OCI-LY7 (cell line): Measurements from ENCODE around the gene MAP2K1. TPM values are rescaled to one million over a fixed set of nuclear protein-coding genes. Genes with fewer than 3 reads are reported as not detected.
A peak's percentile ranks its signal among the peaks of the same experiment; 100 is the strongest.

Experiments used
- BruUV-seq: library from RNA; stranded (reverse); fragments of 400-500 nt; replicated peaks from 2 replicates; lab custom pipeline; 2021; lab: Mats Ljungman, UMichigan
- CTCF ChIA-PET: fragments of 300-600 bp; sonication (Branson Sonifier 250); formaldehyde crosslinking; loops from one replicate; lab custom pipeline; 2022; ENCODE audit warnings: antibody characterized with exemption; ENCODE audit not compliant: unreplicated experiment; lab: Charles Lee
- POLR2A ChIA-PET: fragments of 300-600 bp; sonication (Branson Sonifier 250); formaldehyde crosslinking; loops from one replicate; lab custom pipeline; 2022; ENCODE audit warnings: antibody characterized with exemption; lab: Charles Lee
- DNase-seq: peaks from one replicate; pipeline ENCODE4 v3.0.0-alpha.2; 2015; ENCODE audit warnings: low spot score
- H2AFZ ChIP-seq: fragments of 200-600 bp; sonication (generic), shearing (Covaris generic); 2 replicates; pipeline ENCODE4 v1.6.1; 2014; ENCODE audit warnings: mild to moderate bottlenecking, antibody characterized with exemption, low read length, moderate library complexity
- H3K27ac ChIP-seq: fragments of 200-600 bp; sonication (generic); 2 replicates; pipeline ENCODE4 v1.5.1; 2014; ENCODE audit warnings: mixed run types, low read depth, mild to moderate bottlenecking, moderate library complexity, low read length, inconsistent platforms; ENCODE audit not compliant: poor library complexity, severe bottlenecking
- H3K36me3 ChIP-seq: fragments of 200-600 bp; sonication (generic); 2 replicates; pipeline ENCODE4 v1.6.1; 2014; ENCODE audit warnings: mild to moderate bottlenecking, antibody characterized with exemption, low read length, moderate library complexity, mixed read lengths; ENCODE audit not compliant: insufficient read depth
- H3K4me1 ChIP-seq: fragments of 200-600 bp; sonication (generic); 2 replicates; pipeline ENCODE4 v1.5.1; 2014; ENCODE audit warnings: mild to moderate bottlenecking, low read length; ENCODE audit not compliant: insufficient read depth, poor library complexity, severe bottlenecking
- H3K4me2 ChIP-seq: fragments of 200-600 bp; sonication (generic); 2 replicates; pipeline ENCODE4 v1.6.1; 2014; ENCODE audit warnings: mild to moderate bottlenecking, low read length
- H3K4me3 ChIP-seq: fragments of 200-600 bp; sonication (generic); 2 replicates; pipeline ENCODE4 v1.5.1; 2014; ENCODE audit warnings: mild to moderate bottlenecking, low read depth, low read length; ENCODE audit not compliant: poor library complexity, severe bottlenecking
- H3K79me2 ChIP-seq: fragments of 200-600 bp; sonication (generic); 2 replicates; pipeline ENCODE4 v1.6.1; 2016; ENCODE audit warnings: low read depth, mild to moderate bottlenecking, low read length, moderate library complexity, mixed read lengths; ENCODE audit not compliant: insufficient read depth
- H3K9me2 ChIP-seq: fragments of 200-600 bp; sonication (generic); 2 replicates; pipeline ENCODE4 v1.6.1; 2016; ENCODE audit warnings: mild to moderate bottlenecking, low read length, mixed read lengths; ENCODE audit not compliant: insufficient read depth
- H3K9me3 ChIP-seq: fragments of 200-600 bp; sonication (generic); 2 replicates; pipeline ENCODE4 v1.6.1; 2014; ENCODE audit warnings: mild to moderate bottlenecking, mixed run types, low read length, mixed read lengths
- H4K20me1 ChIP-seq: fragments of 200-600 bp; sonication (generic); 2 replicates; pipeline ENCODE4 v1.6.1; 2014; ENCODE audit warnings: mild to moderate bottlenecking, antibody characterized with exemption, low read length, moderate library complexity, mixed read lengths; ENCODE audit not compliant: insufficient read depth
- EZH2phosphoT487 ChIP-seq: fragments of 200-600 bp; sonication (generic); IDR thresholded peaks from 2 replicates; pipeline ENCODE4 v1.6.1; 2018; ENCODE audit warnings: low read depth, borderline replicate concordance, mild to moderate bottlenecking, mixed run types, antibody characterized with exemption, low read length, moderate library complexity, mixed read lengths
- intact Hi-C: fragments of 100-400 bp; cut with micrococcal nuclease; formaldehyde crosslinking; loops from one replicate; pipeline ENCODE4 v1.10.0; 2022; ENCODE audit not compliant: unreplicated experiment
- total RNA-seq, 2 experiments: library from RNA; depleted of rRNA in 1 of 2; stranded (reverse); fragments of >200 nt in 1 of 2; shearing (Covaris generic) in 1 of 2; gene quantifications; 2 replicates each; pipeline ENCODE4 v1.2.3, GENCODE V29; 2014 to 2022
- TF ChIP-seq, protein P1 (sequence below): fragments of 200-600 bp; sonication (generic); conservative IDR thresholded peaks from 2 replicates; pipeline ENCODE4 v1.5.1; 2014; ENCODE audit warnings: mild to moderate bottlenecking, antibody characterized with exemption, low read length, moderate library complexity, mixed read lengths

Gene MAP2K1
- total RNA-seq, 2 experiments from 2014 or later = 37.2 to 95.8 TPM

- POLR2A ChIA-PET = interaction anchor here (0.8 to 1.2 kb wide), 4 partner anchors 10 to 211 kb away, joined by 3 to 5 read pairs (median 4); no protein-coding TSS in a partner anchor
- Histone ChIP-seq H4K20me1 (peaks cover 35% of the 10 kb centered on the region), H3K4me1 (peaks cover 47% of the 10 kb centered on the region), H3K9me2 (no peaks in the 10 kb centered on the region), H3K9me3 (no peaks in the 10 kb centered on the region), H2AFZ (peak overlapping the region; percentile 86), H3K36me3 (peaks cover 59% of the 10 kb centered on the region), H3K27ac (peak overlapping the region; percentile 85), H3K79me2 (peaks cover 89% of the 10 kb centered on the region), H3K4me2 (peak overlapping the region; percentile 78), H3K4me3 (peak overlapping the region; percentile 100)
- TSS peak; percentile 87 for BruUV-seq
- no peak for DNase-seq
- intact Hi-C loops = loop anchor here (10.0 kb wide), 3 partner anchors 199 to 1019 kb away; partner anchors contain the start of genes C15orf61 and SMAD6
- no peak for TF ChIP-seq EZH2phosphoT487
- CTCF ChIA-PET = interaction anchor here (1.0 kb wide), 1 partner anchor 9 kb away, joined by 4 read pairs; no protein-coding TSS in a partner anchor
Observed at GRCh38 chr15:66505430-66505811, 118.7 kb downstream of the MAP2K1 start.

GRCh38 chr15:66505818-66506217 is 119.1 kb downstream of the MAP2K1 start:
- Histone ChIP-seq H3K27ac (peak overlapping the region; percentile 85), H3K4me3 (peak overlapping the region; percentile 100), H3K36me3 (peaks cover 59% of the 10 kb centered on the region), H3K4me1 (peaks cover 43% of the 10 kb centered on the region), H3K9me3 (no peaks in the 10 kb centered on the region), H3K4me2 (peak overlapping the region; percentile 78), H4K20me1 (peaks cover 34% of the 10 kb centered on the region), H3K79me2 (peaks cover 85% of the 10 kb centered on the region), H3K9me2 (no peaks in the 10 kb centered on the region), H2AFZ (peak overlapping the region; percentile 86; the same call in 1 of the 2 replicates)
- TF ChIP-seq EZH2phosphoT487 = no peak
- TF ChIP-seq, protein P1, sequence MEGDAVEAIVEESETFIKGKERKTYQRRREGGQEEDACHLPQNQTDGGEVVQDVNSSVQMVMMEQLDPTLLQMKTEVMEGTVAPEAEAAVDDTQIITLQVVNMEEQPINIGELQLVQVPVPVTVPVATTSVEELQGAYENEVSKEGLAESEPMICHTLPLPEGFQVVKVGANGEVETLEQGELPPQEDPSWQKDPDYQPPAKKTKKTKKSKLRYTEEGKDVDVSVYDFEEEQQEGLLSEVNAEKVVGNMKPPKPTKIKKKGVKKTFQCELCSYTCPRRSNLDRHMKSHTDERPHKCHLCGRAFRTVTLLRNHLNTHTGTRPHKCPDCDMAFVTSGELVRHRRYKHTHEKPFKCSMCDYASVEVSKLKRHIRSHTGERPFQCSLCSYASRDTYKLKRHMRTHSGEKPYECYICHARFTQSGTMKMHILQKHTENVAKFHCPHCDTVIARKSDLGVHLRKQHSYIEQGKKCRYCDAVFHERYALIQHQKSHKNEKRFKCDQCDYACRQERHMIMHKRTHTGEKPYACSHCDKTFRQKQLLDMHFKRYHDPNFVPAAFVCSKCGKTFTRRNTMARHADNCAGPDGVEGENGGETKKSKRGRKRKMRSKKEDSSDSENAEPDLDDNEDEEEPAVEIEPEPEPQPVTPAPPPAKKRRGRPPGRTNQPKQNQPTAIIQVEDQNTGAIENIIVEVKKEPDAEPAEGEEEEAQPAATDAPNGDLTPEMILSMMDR = no peak
- ChIA-PET POLR2A (interaction anchor here (0.8 to 1.2 kb wide), 3 partner anchors 10 to 478 kb away, joined by 3 to 5 read pairs (median 4); no protein-coding TSS in a partner anchor), CTCF (interaction anchor here (1.0 kb wide), 1 partner anchor 9 kb away, joined by 4 read pairs; no protein-coding TSS in a partner anchor)
- no TSS peak for BruUV-seq
- intact Hi-C loops = loop anchor here (10.0 kb wide), 3 partner anchors 199 to 1019 kb away; partner anchors contain the start of genes C15orf61 and SMAD6
- no peak for DNase-seq

- H3K4me1 ChIP-seq = peaks cover 19% of the 10 kb centered on the region
- peak overlapping the region; percentile 41 for H3K4me2 ChIP-seq
- peak overlapping the region; percentile 47 for H3K27ac ChIP-seq
- no peak overlapping the region for H3K4me3 ChIP-seq
- DNase-seq = peak; percentile 34
- POLR2A ChIA-PET = no interaction called here
- peaks cover 57% of the 10 kb centered on the region for H3K36me3 ChIP-seq
- no peak overlapping the region for H2AFZ ChIP-seq
- TF ChIP-seq, protein P1 = no peak
- TF ChIP-seq EZH2phosphoT487 = no peak
- no peaks in the 10 kb centered on the region for H3K9me2 ChIP-seq
- CTCF ChIA-PET = no interaction called here
- peaks cover 60% of the 10 kb centered on the region for H3K79me2 ChIP-seq
- no peaks in the 10 kb centered on the region for H3K9me3 ChIP-seq
- intact Hi-C loops = loop anchor here (10.0 kb wide), 3 partner anchors 196 to 1016 kb away; partner anchors contain the start of genes C15orf61 and SMAD6
- BruUV-seq = no TSS peak
- H4K20me1 ChIP-seq = peaks cover 9% of the 10 kb centered on the region
Observed at GRCh38 chr15:66508293-66508883, 121.7 kb downstream of the MAP2K1 start.
